Panc1 (cell line): ENCODE data around the gene FAM98A. TPM values are rescaled to one million over a fixed set of nuclear protein-coding genes. Genes with fewer than 3 reads are reported as not detected.

Experiments
- ATAC-seq: fragments of 200-7000 bp; cut with Tn5 transposase; 2 replicates; pipeline ENCODE4 v1.9.1; 2020; ENCODE audit warnings: mild to moderate bottlenecking, moderate library complexity
- BruUV-seq: library from RNA; stranded (reverse); fragments of 400-500 nt; replicated peaks from 2 replicates; lab custom pipeline; 2021; lab: Mats Ljungman, UMichigan
- CTCF ChIA-PET: fragments of 300-600 bp; sonication (Branson Sonifier 250); formaldehyde crosslinking; loops from one replicate; lab custom pipeline; 2022; ENCODE audit warnings: antibody characterized with exemption; lab: Charles Lee
- POLR2A ChIA-PET: fragments of 300-600 bp; sonication (Branson Sonifier 250); formaldehyde crosslinking; loops from one replicate; lab custom pipeline; 2022; ENCODE audit warnings: antibody characterized with exemption; lab: Charles Lee
- DNase-seq: peaks from one replicate; pipeline ENCODE4 v3.0.0-alpha.2; 2010; ENCODE audit warnings: low read depth, low spot score
- H3K27ac ChIP-seq: 2 replicates; pipeline ENCODE4 v1.5.1; 2011; ENCODE audit warnings: mild to moderate bottlenecking, low read length, inconsistent platforms
- H3K27me3 ChIP-seq: fragments of 200-500 bp; sonication (Bioruptor generic); 2 replicates; pipeline ENCODE4 v1.6.0; 2014; ENCODE audit warnings: low read length, inconsistent platforms; ENCODE audit not compliant: control insufficient read depth, insufficient read depth
- H3K36me3 ChIP-seq: fragments of 200-500 bp; sonication (Bioruptor generic); 2 replicates; pipeline ENCODE4 v1.5.1; 2014; ENCODE audit warnings: inconsistent platforms, mild to moderate bottlenecking, low read length, moderate library complexity; ENCODE audit not compliant: control insufficient read depth, insufficient read depth
- H3K4me1 ChIP-seq: 2 replicates; pipeline ENCODE4 v1.5.1; 2011; ENCODE audit warnings: inconsistent platforms, mild to moderate bottlenecking, low read length, moderate library complexity; ENCODE audit not compliant: control insufficient read depth, insufficient read depth
- H3K4me3 ChIP-seq, 2 experiments: 2 replicates each; pipeline ENCODE4 v1.5.1; 2011 to 2012; ENCODE audit warnings: low read depth in 2 of 2, low read length in 2 of 2, mild to moderate bottlenecking in 2 of 2, inconsistent platforms in 1 of 2, moderate library complexity in 1 of 2
- H3K9me3 ChIP-seq: fragments of 200-500 bp; sonication (Bioruptor generic); 2 replicates; pipeline ENCODE4 v1.5.1; 2014; ENCODE audit warnings: low read depth, mild to moderate bottlenecking, inconsistent platforms, low read length, moderate library complexity; ENCODE audit not compliant: control insufficient read depth, insufficient read depth
- CTCF ChIP-seq: fragments of 450-650 bp; IDR thresholded peaks from 2 replicates; pipeline ENCODE4 v1.5.1; 2017; ENCODE audit warnings: mild to moderate bottlenecking
- POLR2AphosphoS5 ChIP-seq: IDR thresholded peaks from 2 replicates; pipeline ENCODE4 v1.6.1; 2012; ENCODE audit warnings: mild to moderate bottlenecking, low read depth, low read length, moderate library complexity
- REST ChIP-seq, 2 experiments: IDR thresholded peaks; 2 replicates each; pipeline ENCODE4 v1.6.1; 2011 to 2012; ENCODE audit warnings: low read depth in 2 of 2, control low read depth in 1 of 2, low read length in 1 of 2, mild to moderate bottlenecking in 1 of 2, moderate library complexity in 1 of 2; ENCODE audit not compliant: insufficient read depth in 1 of 2
- SIN3A ChIP-seq: IDR thresholded peaks from 2 replicates; pipeline ENCODE4 v1.6.1; 2012; ENCODE audit warnings: low read depth, mild to moderate bottlenecking, low read length, moderate library complexity, borderline replicate concordance; ENCODE audit not compliant: insufficient read depth
- TCF7L2 ChIP-seq: IDR thresholded peaks from 2 replicates; pipeline ENCODE4 v1.6.1; 2011; ENCODE audit warnings: mild to moderate bottlenecking, low read depth, low read length, inconsistent platforms
- in situ Hi-C: cut with HindIII; loops from 2 replicates; pipeline ENCODE4 v1.10.0; 2016; ENCODE audit warnings: low sequenced_read_pairs, low pct_unique_long_range_greater_than_20kb
- intact Hi-C: fragments of 100-400 bp; cut with micrococcal nuclease; formaldehyde crosslinking; loops from one replicate; pipeline ENCODE4 v1.10.0; 2022; ENCODE audit not compliant: unreplicated experiment
- total RNA-seq: library from RNA; stranded (reverse); gene quantifications from one replicate; pipeline ENCODE4 v1.2.1, GENCODE V29; 2021; ENCODE audit not compliant: unreplicated experiment

Gene FAM98A
- total RNA-seq, 1 experiment from 2014 or later, result 39.2 TPM

GRCh38 chr2:33633315-33633714, 34.2 kb upstream of the FAM98A start:
- ATAC-seq (no peak), DNase-seq (no peak)
- ChIA-PET CTCF (no interaction called here), POLR2A (no interaction called here)
- Histone ChIP-seq H3K27ac (no peak overlapping the region), H3K4me1 (no peaks in the 10 kb centered on the region), H3K9me3 (no peaks in the 10 kb centered on the region), H3K36me3 (no peaks in the 10 kb centered on the region), H3K4me3 (no peak overlapping the region), H3K27me3 (no peaks in the 10 kb centered on the region)
- in situ Hi-C loops (no loop called here), intact Hi-C loops (no loop called here)
- no peak for TF ChIP-seq REST (IDR thresholded peaks at IDR 0.05; ENCODE audit: insufficient read depth in 1 of 2, low read depth in 2 of 2, low read length in 1 of 2)
- no peak for TF ChIP-seq TCF7L2
- TF ChIP-seq POLR2AphosphoS5, result no peak
- TF ChIP-seq CTCF, result no peak
- TF ChIP-seq SIN3A, result no peak
- no TSS peak for BruUV-seq

- POLR2A ChIA-PET, result no interaction called here
- Histone ChIP-seq H3K27ac (no peak overlapping the region), H3K27me3 (no peaks in the 10 kb centered on the region), H3K4me3 (no peak overlapping the region), H3K4me1 (no peaks in the 10 kb centered on the region), H3K9me3 (no peaks in the 10 kb centered on the region), H3K36me3 (no peaks in the 10 kb centered on the region)
- ATAC-seq (no peak), DNase-seq (no peak)
- in situ Hi-C loops (no loop called here), intact Hi-C loops (no loop called here)
- CTCF ChIA-PET, result no interaction called here
- TF ChIP-seq SIN3A (no peak), CTCF (no peak), POLR2AphosphoS5 (no peak), TCF7L2 (no peak), REST (IDR thresholded peaks at IDR 0.05; ENCODE audit: insufficient read depth in 1 of 2, low read depth in 2 of 2, low read length in 1 of 2) (no peak)
- BruUV-seq, result no TSS peak
These were observed 33.7 kb upstream of the FAM98A start for GRCh38 chr2:33632831-33633230.
